ENCODE data around the gene TSHZ3.

TSHZ3 gene

GRCh38 chr19:31334849-31335624 lies 14.2 kb downstream of the TSHZ3 start:
- DNase-seq, result no peak

GRCh38 chr19:31334101-31334848 lies 15.0 kb downstream of the TSHZ3 start:
- no peak for DNase-seq

- DNase-seq, result no peak
Measured at GRCh38 chr19:31332096-31332495, 17.1 kb downstream of the TSHZ3 start.

- DNase-seq, result no peak
Measured at GRCh38 chr19:31331536-31331935, 17.7 kb downstream of the TSHZ3 start.

- DNase-seq, result no peak
Measured at GRCh38 chr19:31330761-31331160, 18.5 kb downstream of the TSHZ3 start.

- no peak for DNase-seq
Measured at GRCh38 chr19:31330237-31330636, 19.0 kb downstream of the TSHZ3 start.

GRCh38 chr19:31329819-31330218 lies 19.4 kb downstream of the TSHZ3 start:
- DNase-seq, result no peak

GRCh38 chr19:31328238-31328637 lies 21.0 kb downstream of the TSHZ3 start:
- no peak for DNase-seq

GRCh38 chr19:31326329-31327028 lies 22.8 kb downstream of the TSHZ3 start:
- DNase-seq, result no peak

GRCh38 chr19:31325342-31325741 lies 23.9 kb downstream of the TSHZ3 start:
- no peak for DNase-seq

GRCh38 chr19:31319465-31319864 lies 29.8 kb downstream of the TSHZ3 start:
- DNase-seq, result no peak

- no peak for DNase-seq
Measured at GRCh38 chr19:31318790-31319425, 30.3 kb downstream of the TSHZ3 start.

GRCh38 chr19:31317570-31317969 lies 31.7 kb downstream of the TSHZ3 start:
- no peak for DNase-seq

GRCh38 chr19:31317093-31317492 lies 32.1 kb downstream of the TSHZ3 start:
- DNase-seq, result no peak

- no peak for DNase-seq
Measured at GRCh38 chr19:31316201-31316951, 32.9 kb downstream of the TSHZ3 start.

- no peak for DNase-seq
Measured at GRCh38 chr19:31315652-31316051, 33.6 kb downstream of the TSHZ3 start.

- DNase-seq, result no peak
Measured at GRCh38 chr19:31314849-31315629, 34.2 kb downstream of the TSHZ3 start.

GRCh38 chr19:31314156-31314555 lies 35.1 kb downstream of the TSHZ3 start:
- no peak for DNase-seq

GRCh38 chr19:31313291-31314030 lies 35.8 kb downstream of the TSHZ3 start:
- DNase-seq, result no peak

- no peak for DNase-seq
Measured at GRCh38 chr19:31312677-31313244, 36.5 kb downstream of the TSHZ3 start.
